ENCODE measurements around the gene AHNAK2.
A peak's percentile ranks its signal among the peaks of the same experiment; 100 is the strongest.

Gene AHNAK2

GRCh38 chr14:104984056-104984894 lies 6.1 kb upstream of the AHNAK2 start:
- DNase-seq, result no peak

DNA sequence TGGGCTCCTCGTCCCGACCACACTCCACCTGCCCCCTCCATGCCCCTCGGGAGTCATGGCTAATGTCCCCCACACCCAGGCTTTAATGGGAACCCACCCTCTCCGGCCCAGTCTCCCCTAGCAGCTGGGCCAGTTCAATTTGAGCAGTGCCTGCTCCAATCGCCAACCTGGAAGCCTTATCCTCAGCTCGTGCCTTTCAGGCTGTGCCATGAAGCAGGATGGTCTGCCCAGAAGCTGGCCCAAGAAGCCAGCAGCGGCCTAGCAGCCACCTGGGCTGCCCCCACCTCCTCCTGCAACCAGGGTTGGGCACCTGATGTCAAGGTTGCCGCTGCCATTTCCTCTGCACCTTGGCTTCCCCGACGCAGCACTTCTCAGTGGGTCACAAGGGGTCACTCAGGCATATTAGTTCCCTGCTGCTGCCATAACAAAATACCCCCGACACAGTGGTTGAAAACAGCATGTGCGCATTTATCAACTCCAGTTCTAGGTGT lies 5.1 kb upstream of the AHNAK2 start:
- DNase-seq, result no peak

GRCh38 chr14:104982548-104983230 lies 4.5 kb upstream of the AHNAK2 start:
- no peak for DNase-seq

- no peak for DNase-seq
Observed at GRCh38 chr14:104981699-104982541, 3.7 kb upstream of the AHNAK2 start.

GRCh38 chr14:104980611-104981531 lies 2.7 kb upstream of the AHNAK2 start:
- DNase-seq, result no peak

DNA sequence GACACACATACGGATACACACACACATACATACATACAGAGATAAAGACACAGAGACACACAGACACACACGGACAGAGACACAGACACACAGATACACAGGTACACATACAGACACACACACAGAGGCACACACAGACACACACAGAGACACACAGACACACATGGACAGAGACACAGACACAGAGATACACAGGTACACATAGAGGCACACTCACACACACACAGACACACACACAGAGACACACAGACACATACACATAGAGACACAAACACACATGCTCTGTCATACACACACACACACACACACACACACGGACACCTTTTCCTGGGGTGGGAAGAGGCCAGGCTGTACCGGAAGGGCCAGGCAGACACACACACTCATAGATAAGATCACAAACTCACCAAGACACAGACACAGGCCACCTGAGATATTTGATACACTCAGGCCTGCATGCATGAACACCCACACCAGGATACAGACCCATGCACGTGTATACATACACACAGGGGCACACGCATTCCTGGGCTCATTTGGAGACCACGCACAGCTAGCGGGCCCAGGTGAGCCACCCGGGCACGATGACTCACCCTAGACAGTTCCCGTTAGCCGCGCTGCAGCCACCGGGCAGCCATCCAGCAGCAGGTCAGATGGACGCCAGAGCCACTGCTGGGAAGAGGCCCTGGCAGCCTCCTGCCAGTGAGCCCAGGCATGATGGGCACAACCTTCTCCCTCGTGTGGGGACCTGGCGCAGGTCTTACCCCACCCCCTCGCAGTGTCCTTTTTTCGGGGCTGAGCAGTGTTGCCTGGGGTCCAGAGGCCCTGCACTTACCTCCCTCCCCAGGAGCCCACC lies 1.8 kb upstream of the AHNAK2 start:
- peak; percentile 40 for DNase-seq

DNA sequence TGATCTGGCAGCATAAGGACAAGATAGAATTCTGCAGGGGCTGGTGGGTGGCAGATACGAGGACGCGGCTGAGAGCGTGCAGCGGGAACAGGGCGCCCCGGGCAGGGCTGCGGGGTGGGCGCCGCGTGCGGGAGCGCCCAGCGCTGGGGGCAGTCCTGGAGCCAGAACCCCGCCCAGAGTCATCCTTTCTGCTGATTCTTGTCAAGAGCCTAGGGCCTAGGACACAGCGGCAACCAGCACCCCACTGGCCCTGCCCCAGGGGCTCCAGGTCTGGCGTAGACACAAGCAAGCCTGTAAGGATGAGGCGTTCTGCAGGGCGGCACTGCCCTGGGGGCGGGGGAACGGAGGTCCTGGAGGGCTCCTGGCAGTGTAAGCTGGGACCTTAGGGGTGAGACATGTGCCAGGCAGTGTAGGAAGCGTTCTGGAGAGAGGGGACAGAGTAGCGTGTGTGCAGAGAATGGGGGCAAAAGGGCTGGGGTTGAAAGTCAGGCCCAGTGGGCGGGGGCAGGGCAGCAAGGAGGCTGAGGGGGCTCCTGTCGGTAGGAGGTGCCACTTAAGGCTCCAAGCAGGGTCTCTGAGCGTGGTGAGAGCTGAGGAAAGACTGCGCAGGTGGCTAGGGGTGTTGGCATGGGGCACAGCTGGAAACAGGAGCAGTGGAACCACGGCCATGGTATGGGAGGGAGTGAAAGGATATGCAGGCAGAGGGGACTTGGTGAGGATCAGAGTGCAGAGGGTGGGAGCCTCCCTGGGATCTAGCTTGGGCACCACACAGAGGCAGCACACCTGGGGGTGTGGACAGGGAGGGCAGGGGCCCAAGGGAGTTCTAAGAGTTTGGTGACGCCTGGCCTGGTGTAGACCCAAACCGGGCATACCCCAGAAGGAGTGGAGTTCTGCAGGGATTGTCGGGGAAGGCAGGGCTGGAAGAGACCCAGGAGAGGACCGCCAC lies 845 bp upstream of the AHNAK2 start:
- DNase-seq, result no peak

- no peak for DNase-seq
Observed at GRCh38 chr14:104977008-104977680, 1.0 kb downstream of the AHNAK2 start.

GRCh38 chr14:104976198-104977007 lies 1.8 kb downstream of the AHNAK2 start:
- peak; percentile 79 for DNase-seq

GRCh38 chr14:104975481-104976197 lies 2.5 kb downstream of the AHNAK2 start:
- DNase-seq, result no peak

GRCh38 chr14:104974665-104975390 lies 3.3 kb downstream of the AHNAK2 start:
- no peak for DNase-seq

DNA sequence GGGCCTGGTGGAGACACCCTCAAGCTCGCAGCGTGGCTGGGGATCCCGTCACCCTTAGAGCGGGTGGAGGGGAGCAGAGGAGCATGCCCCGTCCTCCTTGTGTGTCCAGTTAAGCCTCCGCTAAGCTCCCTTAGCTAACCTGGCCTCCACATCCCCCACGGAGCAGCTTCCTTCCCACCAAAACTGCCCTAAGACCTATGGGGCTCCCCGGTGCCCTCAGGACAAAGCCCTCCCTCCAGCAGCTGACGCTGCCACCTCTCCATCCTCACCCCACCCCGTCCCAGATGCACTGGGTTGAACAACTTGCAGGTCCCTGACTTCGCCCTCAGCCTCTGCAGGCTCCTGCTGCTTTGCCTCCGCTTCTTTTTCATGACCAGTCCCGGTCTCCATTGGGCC lies 4.0 kb downstream of the AHNAK2 start:
- DNase-seq, result no peak

GRCh38 chr14:104973385-104974145 lies 4.6 kb downstream of the AHNAK2 start:
- DNase-seq, result peak; percentile 92

DNA sequence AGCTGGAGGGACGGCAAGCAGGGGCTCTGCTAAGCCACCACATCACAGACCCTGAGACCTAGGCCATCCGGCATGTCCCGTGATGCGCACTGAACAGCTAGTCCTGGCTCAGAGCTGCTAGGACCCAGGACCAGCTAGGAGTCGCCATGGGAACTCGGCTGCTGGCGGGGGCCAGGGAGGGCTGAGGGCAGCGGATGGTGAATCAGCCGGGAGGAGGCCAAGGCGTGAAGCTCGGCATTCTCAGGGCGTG lies 5.1 kb downstream of the AHNAK2 start:
- peak; percentile 99 for DNase-seq

DNA sequence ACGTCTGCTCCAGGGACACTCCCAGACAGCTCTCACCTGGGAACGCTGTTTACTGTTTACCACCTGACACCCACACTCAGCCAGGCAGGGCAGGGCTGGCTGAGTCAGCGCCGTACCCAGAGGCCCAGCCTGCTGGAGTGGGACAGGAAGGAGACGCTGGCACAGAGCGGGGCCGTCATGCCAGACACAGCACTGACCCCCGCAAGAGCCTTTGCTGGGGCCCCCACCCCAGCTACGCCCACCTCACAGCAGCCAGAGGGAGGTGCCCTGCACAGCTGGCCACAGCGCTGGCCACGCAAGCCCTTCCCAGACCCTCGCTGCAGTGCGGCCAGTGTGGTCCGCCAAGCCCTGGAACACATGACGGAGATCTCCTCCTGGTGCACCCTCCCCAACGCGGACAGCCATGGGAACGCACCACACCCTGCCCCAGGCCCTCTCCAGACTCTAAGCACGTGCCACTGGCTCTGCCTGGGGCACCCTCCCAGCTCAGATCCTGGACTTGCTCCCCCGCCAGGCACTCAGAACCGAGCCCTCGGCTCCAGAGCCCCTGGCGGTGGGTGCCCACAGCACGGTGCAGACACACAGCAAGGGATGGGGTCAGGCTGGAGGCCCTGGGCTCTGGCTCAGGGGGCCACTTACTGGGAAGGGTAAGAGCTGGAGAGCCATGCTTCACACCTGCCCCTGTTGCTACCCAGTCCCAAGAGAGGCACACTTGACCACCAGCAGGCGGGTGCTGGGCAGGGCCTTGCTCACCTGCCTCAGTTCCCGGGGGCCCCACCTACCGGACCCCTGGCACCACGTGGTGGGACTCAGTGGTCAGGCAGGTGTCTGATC lies 5.7 kb downstream of the AHNAK2 start:
- DNase-seq, result peak; percentile 77
